HCT116 (cell line): ENCODE measurements around the gene SMYD3.

Experiments
- CEBPB ChIP-seq: IDR thresholded peaks from 2 replicates; pipeline ENCODE4 v1.6.1; 2012; ENCODE audit warnings: low read depth
- CTCF ChIP-seq, 3 experiments: fragments of 200-600 bp in 1 of 3; sonication (generic) in 1 of 3; IDR thresholded peaks in 2 of 3; conservative IDR thresholded peaks in 1 of 3; 2 replicates each; pipeline ENCODE4 v1.5.1; 2012 to 2017; ENCODE audit warnings: low read depth in 2 of 3, low read length in 2 of 3, antibody characterized with exemption in 1 of 3, borderline replicate concordance in 1 of 3, control low read depth in 1 of 3, mild to moderate bottlenecking in 1 of 3, mixed read lengths in 1 of 3, mixed run types in 1 of 3, moderate library complexity in 1 of 3; ENCODE audit not compliant: insufficient read depth in 1 of 3
- EZH2phosphoT487 ChIP-seq: fragments of 200-600 bp; IDR thresholded peaks from 2 replicates; pipeline ENCODE4 v1.6.1; 2018; ENCODE audit warnings: antibody characterized with exemption, borderline replicate concordance
- POLR2A ChIP-seq: IDR thresholded peaks from 2 replicates; pipeline ENCODE4 v1.7.0; 2011; ENCODE audit warnings: borderline replicate concordance; ENCODE audit not compliant: insufficient read depth, insufficient read length; ENCODE audit errors: extremely low read depth
- POLR2AphosphoS5 ChIP-seq: IDR thresholded peaks from 2 replicates; pipeline ENCODE4 v1.6.1; 2011; ENCODE audit warnings: mild to moderate bottlenecking, low read depth, low read length, moderate library complexity
- YY1 ChIP-seq: IDR thresholded peaks from 2 replicates; pipeline ENCODE4 v1.6.1; 2011; ENCODE audit warnings: low read length, low read depth, moderate library complexity, mild to moderate bottlenecking; ENCODE audit not compliant: insufficient replicate concordance; ENCODE audit errors: extremely low read depth

- TF ChIP-seq CTCF (IDR thresholded peaks at IDR 0.05 in 2 of 3, conservative IDR thresholded peaks at IDR 0.05 in 1 of 3; ENCODE audit: borderline replicate concordance in 1 of 3, insufficient read depth in 1 of 3, low read depth in 2 of 3, low read length in 2 of 3) (no peak), EZH2phosphoT487 (no peak), POLR2A (no peak), CEBPB (no peak), YY1 (no peak), POLR2AphosphoS5 (no peak)
Observed at GRCh38 chr1:246425895-246426294, 81.2 kb downstream of the SMYD3 start.
